H1 (cell line): ENCODE data around the gene TRIM5. TPM values are rescaled to one million over a fixed set of nuclear protein-coding genes. Genes with fewer than 3 reads are reported as not detected.

Experiments used
- CTCF ChIA-PET: fragments of 300-600 bp; sonication (Branson Sonifier 250); formaldehyde crosslinking; loops from one replicate; lab custom pipeline; 2021; ENCODE audit not compliant: partially characterized antibody; lab: Charles Lee
- POLR2A ChIA-PET: fragments of 300-600 bp; sonication (Branson Sonifier 250); formaldehyde crosslinking; loops from one replicate; lab custom pipeline; 2021; ENCODE audit warnings: inconsistent platforms; ENCODE audit not compliant: partially characterized antibody; lab: Charles Lee
- DNase-seq, 2 experiments: peaks; one replicate each; pipeline versions ENCODE4 v3.0.0 to v3.0.0-alpha.2; 2010 to 2022; ENCODE audit warnings: low spot score in 2 of 2, low read depth in 1 of 2, mixed read lengths in 1 of 2
- FAIRE-seq: peaks from 2 replicates; lab custom pipeline; 2011; peaks lifted over from hg19 to GRCh38; lab: Jason Lieb, UNC
- H2AFZ ChIP-seq: 2 replicates; pipeline ENCODE4 v1.8.1; 2012; ENCODE audit warnings: low read length, inconsistent platforms
- H2AK5ac ChIP-seq: 2 replicates; pipeline ENCODE4 v1.6.1; 2013; ENCODE audit warnings: low read depth, low read length
- H2BK120ac ChIP-seq: replicated peaks from 2 replicates; pipeline ENCODE3; 2013; ENCODE audit warnings: low read depth, low read length, inconsistent platforms
- H2BK12ac ChIP-seq: 2 replicates; pipeline ENCODE4 v1.6.1; 2013; ENCODE audit warnings: low read depth, low read length
- H2BK15ac ChIP-seq: 2 replicates; pipeline ENCODE4 v1.6.1; 2013; ENCODE audit warnings: low read length
- H2BK20ac ChIP-seq: 2 replicates; pipeline ENCODE4 v1.6.1; 2013; ENCODE audit warnings: low read length
- H2BK5ac ChIP-seq: 2 replicates; pipeline ENCODE4 v1.6.1; 2013; ENCODE audit warnings: low read depth, low read length
- H3K14ac ChIP-seq: 2 replicates; pipeline ENCODE4 v1.6.1; 2013; ENCODE audit warnings: inconsistent platforms; ENCODE audit not compliant: insufficient read length
- H3K18ac ChIP-seq: 2 replicates; pipeline ENCODE4 v1.6.1; 2013; ENCODE audit warnings: low read length; ENCODE audit errors: extremely low read depth
- H3K23ac ChIP-seq: 2 replicates; pipeline ENCODE4 v1.6.1; 2013; ENCODE audit warnings: inconsistent platforms; ENCODE audit not compliant: insufficient read length
- H3K23me2 ChIP-seq: 2 replicates; pipeline ENCODE4 v1.6.1; 2013; ENCODE audit warnings: low read depth, low read length
- H3K27ac ChIP-seq: 2 replicates; pipeline ENCODE4 v1.6.1; 2011; ENCODE audit warnings: low read depth, low read length, inconsistent platforms
- H3K27me3 ChIP-seq, 4 experiments: replicated peaks in 1 of 4; 1 replicate in 1 of 4; 2 replicates in 3 of 4; pipeline versions ENCODE4 v1.6.1 to v1.8.1; 2011 to 2013; ENCODE audit warnings: low read length in 3 of 4, mild to moderate bottlenecking in 3 of 4, inconsistent platforms in 2 of 4, mixed read lengths in 2 of 4, moderate library complexity in 1 of 4; ENCODE audit not compliant: control insufficient read depth in 3 of 4, insufficient read depth in 3 of 4; ENCODE audit errors: extremely low read depth in 1 of 4
- H3K36me3 ChIP-seq, 4 experiments: 2 replicates each; pipeline versions ENCODE4 v1.6.1 to v1.8.1; 2011 to 2013; ENCODE audit warnings: mild to moderate bottlenecking in 4 of 4, low read length in 3 of 4, moderate library complexity in 2 of 4, control low read depth in 1 of 4, inconsistent platforms in 1 of 4; ENCODE audit not compliant: insufficient read depth in 4 of 4, control insufficient read depth in 2 of 4
- H3K4ac ChIP-seq: replicated peaks from 2 replicates; pipeline ENCODE3; 2013; ENCODE audit warnings: low read length, low read depth, mixed read lengths, inconsistent platforms; ENCODE audit not compliant: insufficient read length
- H3K4me1 ChIP-seq, 4 experiments: replicated peaks in 1 of 4; 1 replicate in 1 of 4; 2 replicates in 3 of 4; pipeline versions ENCODE4 v1.6.1 to v1.8.1; 2011 to 2013; ENCODE audit warnings: low read length in 3 of 4, inconsistent platforms in 2 of 4, mixed read lengths in 1 of 4; ENCODE audit not compliant: insufficient read depth in 4 of 4, control insufficient read depth in 3 of 4
- H3K4me2 ChIP-seq, 2 experiments: 2 replicates each; pipeline versions ENCODE4 v1.6.1 to v1.8.1; 2011 to 2013; ENCODE audit warnings: low read depth in 2 of 2, low read length in 2 of 2, control low read depth in 1 of 2, inconsistent platforms in 1 of 2, mild to moderate bottlenecking in 1 of 2; ENCODE audit not compliant: insufficient read depth in 1 of 2
- H3K4me3 ChIP-seq, 4 experiments: fragments of 200-600, 300-600 bp in 1 of 4; sonication (generic), shearing (Covaris generic), sonication (Bioruptor Twin) in 1 of 4; 2 replicates each; pipeline versions ENCODE4 v1.5.1 to v1.8.1; 2011 to 2016; ENCODE audit warnings: low read length in 4 of 4, low read depth in 3 of 4, control low read depth in 2 of 4, inconsistent platforms in 2 of 4, mild to moderate bottlenecking in 2 of 4, mixed read lengths in 1 of 4, moderate library complexity in 1 of 4; ENCODE audit not compliant: insufficient read depth in 2 of 4; ENCODE audit errors: extremely low read depth in 1 of 4
- H3K56ac ChIP-seq: replicated peaks from 2 replicates; pipeline ENCODE3; 2013; ENCODE audit warnings: low read depth, mild to moderate bottlenecking, mixed read lengths, low read length, inconsistent platforms; ENCODE audit not compliant: insufficient read length
- H3K79me1 ChIP-seq: 2 replicates; pipeline ENCODE4 v1.6.1; 2013; ENCODE audit warnings: low read depth, low read length, control low read depth
- H3K79me2 ChIP-seq, 2 experiments: 2 replicates each; pipeline versions ENCODE4 v1.6.1 to v1.8.1; 2012 to 2013; ENCODE audit warnings: low read length in 2 of 2, mild to moderate bottlenecking in 2 of 2, inconsistent platforms in 1 of 2; ENCODE audit not compliant: insufficient read depth in 2 of 2, control insufficient read depth in 1 of 2
- H3K9ac ChIP-seq, 4 experiments: replicated peaks in 1 of 4; 1 replicate in 1 of 4; 2 replicates in 3 of 4; pipeline versions ENCODE4 v1.6.1 to v1.8.1; 2011 to 2013; ENCODE audit warnings: low read depth in 3 of 4, low read length in 3 of 4, control low read depth in 2 of 4, mild to moderate bottlenecking in 2 of 4, moderate library complexity in 2 of 4, inconsistent platforms in 1 of 4; ENCODE audit errors: extremely low read depth in 1 of 4
- H3K9me3 ChIP-seq, 2 experiments: 2 replicates each; pipeline versions ENCODE4 v1.6.1 to v1.8.1; 2012 to 2013; ENCODE audit warnings: mild to moderate bottlenecking in 2 of 2, moderate library complexity in 2 of 2, control low read depth in 1 of 2, inconsistent platforms in 1 of 2, low read depth in 1 of 2, low read length in 1 of 2, mixed read lengths in 1 of 2; ENCODE audit not compliant: insufficient read depth in 2 of 2
- H4K20me1 ChIP-seq, 2 experiments: replicated peaks in 1 of 2; 2 replicates each; pipeline versions ENCODE3 to v1.8.1; 2011 to 2013; ENCODE audit warnings: inconsistent platforms in 2 of 2, low read length in 2 of 2, mild to moderate bottlenecking in 1 of 2; ENCODE audit not compliant: insufficient read depth in 2 of 2, control insufficient read depth in 1 of 2
- H4K5ac ChIP-seq: 2 replicates; pipeline ENCODE4 v1.6.1; 2013; ENCODE audit warnings: low read length, low read depth, mixed read lengths, inconsistent platforms; ENCODE audit not compliant: insufficient read length
- H4K8ac ChIP-seq: 2 replicates; pipeline ENCODE4 v1.8.0; 2013; ENCODE audit warnings: mild to moderate bottlenecking, moderate library complexity, low read length, inconsistent platforms; ENCODE audit not compliant: insufficient read depth; ENCODE audit errors: extremely low read depth
- H4K91ac ChIP-seq: replicated peaks from 2 replicates; pipeline ENCODE3; 2013; ENCODE audit warnings: low read length, mixed read lengths, inconsistent platforms; ENCODE audit not compliant: insufficient read length
- ATF2 ChIP-seq: IDR thresholded peaks from 2 replicates; pipeline ENCODE4 v1.6.1; 2012; ENCODE audit warnings: low read length, inconsistent platforms
- BACH1 ChIP-seq: IDR thresholded peaks from 2 replicates; pipeline ENCODE4 v1.6.1; 2012; ENCODE audit warnings: low read length, improper control_type of control experiment
- CTBP2 ChIP-seq: IDR thresholded peaks from 2 replicates; pipeline ENCODE4 v1.7.0; 2011; ENCODE audit warnings: borderline replicate concordance, mild to moderate bottlenecking, moderate library complexity, mixed read lengths, low read length; ENCODE audit not compliant: insufficient read depth, insufficient read length
- JUND ChIP-seq: IDR thresholded peaks from 2 replicates; pipeline ENCODE4 v1.6.1; 2011; ENCODE audit warnings: mild to moderate bottlenecking, improper control_type of control experiment, low read length
- POLR2A ChIP-seq, 2 experiments: IDR thresholded peaks; 1 replicate in 1 of 2; 2 replicates in 1 of 2; pipeline ENCODE4 v1.6.1; 2011; ENCODE audit warnings: low read depth in 2 of 2, low read length in 2 of 2, mild to moderate bottlenecking in 2 of 2; ENCODE audit errors: control extremely low read depth in 1 of 2
- POLR2AphosphoS5 ChIP-seq: IDR thresholded peaks from 2 replicates; pipeline ENCODE4 v1.6.1; 2011; ENCODE audit warnings: low read depth, low read length
- SP1 ChIP-seq: IDR thresholded peaks from 2 replicates; pipeline ENCODE4 v1.6.1; 2011; ENCODE audit warnings: low read depth, low read length
- USF2 ChIP-seq: IDR thresholded peaks from 2 replicates; pipeline ENCODE4 v1.6.1; 2011; ENCODE audit warnings: low read length, improper control_type of control experiment
- YY1 ChIP-seq: IDR thresholded peaks from 2 replicates; pipeline ENCODE4 v1.6.1; 2011; ENCODE audit warnings: low read depth, mild to moderate bottlenecking, low read length
- WGBS, 2 experiments: shearing (Covaris generic) in 1 of 2; methylation state at CpG; one replicate each; pipeline versions ENCODE4 v1.1.6 to v1.1.7; 2013 to 2015; ENCODE audit warnings: low lambda C conversion rate in 2 of 2, mixed read lengths in 2 of 2, inconsistent platforms in 1 of 2, low coverage in 1 of 2, missing lambda C conversion rate in 1 of 2; ENCODE audit not compliant: insufficient replicate concordance in 2 of 2, insufficient coverage in 1 of 2, insufficient read length in 1 of 2; ENCODE audit errors: extremely low coverage in 1 of 2, missing lambda C conversion rate in 1 of 2; 5-methylcytosine and 5-hydroxymethylcytosine counted together
- polyA plus RNA-seq, 7 experiments: library from polyadenylated mRNA; depleted of rRNA in 3 of 7; stranded (reverse) in 5 of 7; unstranded in 2 of 7; fragments of >200 nt in 5 of 7; fragments of 200-250 nt in 2 of 7; gene quantifications; 1 replicate in 5 of 7; 2 replicates in 1 of 7; 4 replicates in 1 of 7; pipeline versions ENCODE4 v1.2.1 to v1.2.3, GENCODE V29; 2011 to 2013; ENCODE audit warnings: missing spikeins in 2 of 7, mixed read lengths in 2 of 7
- total RNA-seq: library from RNA; stranded (reverse); fragmentation: NEBNext Ultra II Directional; extraction: Animal tissue kit (Norgen Biotek cat#: 25700); gene quantifications from 2 replicates; pipeline ENCODE4 v1.2.1, GENCODE V29; 2021

Gene TRIM5
- total and polyA plus RNA-seq, 2 of the 8 experiments (the other 6 are each of a cell fraction or from before 2014, with no cell fraction given), result 23.5 to 35.5 TPM

- 96% methylated on average over 5 of the region's 5 CpGs; no CpG with 5 or more reads in 1 of the 2 experiments for WGBS, 2 experiments
- Histone ChIP-seq H3K23me2 (no peaks in the 10 kb centered on the region), H2BK120ac (no peak overlapping the region)
Observed at GRCh38 chr11:5665746-5666401, 19.0 kb downstream of the TRIM5 start.

More at GRCh38 chr11:5665746-5666401, 19.0 kb downstream of the TRIM5 start:
- TF ChIP-seq POLR2A (IDR thresholded peaks at IDR 0.05; ENCODE audit: control extremely low read depth in 1 of 2, low read depth in 2 of 2, low read length in 2 of 2) (no peak), BACH1 (no peak), CTBP2 (no peak), POLR2AphosphoS5 (no peak), YY1 (no peak), JUND (no peak), USF2 (no peak), ATF2 (no peak), SP1 (no peak)
- Histone ChIP-seq H2BK20ac (no peak overlapping the region), H3K18ac (no peak overlapping the region), H2AFZ (no peak overlapping the region), H2BK5ac (no peak overlapping the region), H3K79me2 (no peaks in the 10 kb centered on the region), H2BK12ac (no peak overlapping the region), H4K8ac (no peak overlapping the region), H3K14ac (no peak overlapping the region), H3K4ac (no peak overlapping the region), H4K91ac (no peak overlapping the region), H3K79me1 (no peaks in the 10 kb centered on the region), H3K36me3 (peaks cover 0 to 23% (median 8%) of the 10 kb centered on the region in 4 experiments; a peak in 4 of 8 replicates), H3K4me3 (no peak overlapping the region), H3K23ac (no peak overlapping the region), H3K9me3 (no peaks in the 10 kb centered on the region), H4K5ac (no peak overlapping the region), H3K56ac (no peak overlapping the region), H4K20me1 (no peaks in the 10 kb centered on the region), H3K27ac (no peak overlapping the region), H3K9ac (no peak overlapping the region), H3K4me1 (no peaks in the 10 kb centered on the region), H2BK15ac (no peak overlapping the region), H3K27me3 (no peaks in the 10 kb centered on the region), H3K4me2 (no peak overlapping the region), H2AK5ac (no peak overlapping the region)
- FAIRE-seq (no peak), DNase-seq (no peak)
- ChIA-PET POLR2A (no interaction called here), CTCF (no interaction called here)
